Natural killer cell (primary cell): ENCODE results near the gene RYR2. TPM values are rescaled to one million over a fixed set of nuclear protein-coding genes. Genes with fewer than 3 reads are reported as not detected.

Experiments
- ATAC-seq, 3 donors: fragments of 150-1000 bp in 2 of 3; fragments of 200-7000 bp in 1 of 3; cut with Tn5 transposase; 1 replicate in 1 of 3; 2 replicates in 2 of 3; pipeline ENCODE4 v1.10.0; 2021; ENCODE audit warnings: mild to moderate bottlenecking in 2 of 3, moderate library complexity in 2 of 3
- DNase-seq, 2 donors: peaks; one replicate each; pipeline versions ENCODE4 v3.0.0 to v3.0.0-alpha.2; 2013 to 2021; ENCODE audit warnings: mixed read lengths in 1 of 2
- H3K27ac ChIP-seq: one replicate; pipeline ENCODE4 v1.5.1; 2013; ENCODE audit warnings: mild to moderate bottlenecking, low read length
- H3K27me3 ChIP-seq: one replicate; pipeline ENCODE4 v1.6.1; 2013; ENCODE audit warnings: low read length; ENCODE audit not compliant: control insufficient read depth, insufficient read depth
- H3K36me3 ChIP-seq: one replicate; pipeline ENCODE4 v1.6.1; 2013; ENCODE audit warnings: low read length; ENCODE audit not compliant: control insufficient read depth, insufficient read depth
- H3K4me1 ChIP-seq: one replicate; pipeline ENCODE4 v1.6.1; 2013; ENCODE audit warnings: low read length; ENCODE audit not compliant: control insufficient read depth, insufficient read depth
- H3K4me3 ChIP-seq: one replicate; pipeline ENCODE4 v1.5.1; 2013; ENCODE audit warnings: low read length
- H3K9me3 ChIP-seq: one replicate; pipeline ENCODE4 v1.6.1; 2013; ENCODE audit warnings: low read length; ENCODE audit not compliant: control insufficient read depth, insufficient read depth
- H3K27ac Mint-ChIP-seq, 2 donors: one replicate each; pipeline ENCODE4 v1.8.0; 2022; ENCODE audit warnings: mild to moderate bottlenecking in 2 of 2, mixed read lengths in 2 of 2, moderate library complexity in 1 of 2
- H3K27me3 Mint-ChIP-seq, 2 donors: one replicate each; pipeline ENCODE4 v1.8.0; 2022; ENCODE audit warnings: low read depth in 2 of 2, mixed read lengths in 2 of 2
- H3K36me3 Mint-ChIP-seq: one replicate; pipeline ENCODE4 v1.8.0; 2022; ENCODE audit warnings: mixed read lengths
- H3K4me1 Mint-ChIP-seq, 2 donors: one replicate each; pipeline ENCODE4 v1.8.0; 2022; ENCODE audit warnings: mixed read lengths in 2 of 2
- H3K4me3 Mint-ChIP-seq: one replicate; pipeline ENCODE4 v1.8.0; 2022; ENCODE audit warnings: mild to moderate bottlenecking, moderate library complexity, mixed read lengths
- H3K9me3 Mint-ChIP-seq, 2 donors: one replicate each; pipeline ENCODE4 v1.8.0; 2022; ENCODE audit warnings: mixed read lengths in 2 of 2
- WGBS: methylation state at CpG from one replicate; pipeline ENCODE4 v1.1.7; 2013; ENCODE audit warnings: missing lambda C conversion rate; ENCODE audit not compliant: insufficient coverage; 5-methylcytosine and 5-hydroxymethylcytosine counted together
- intact Hi-C: fragments of 100-400 bp; cut with micrococcal nuclease; formaldehyde crosslinking; loops from one replicate; pipeline ENCODE4 v1.14.2; 2022
- total RNA-seq, 4 donors: library from RNA; stranded (reverse); fragments of 120-200 nt in 1 of 4; gene quantifications; one replicate each; pipeline versions ENCODE4 v1.2.3 to v1.2.4, GENCODE V29; 2013 to 2022
- TF ChIP-seq, protein P1 (sequence below): fragments of 200-600 bp; IDR thresholded peaks from one replicate; pipeline ENCODE4 v1.8.0; 2022; ENCODE audit warnings: antibody characterized with exemption

The RYR2 gene
- total RNA-seq, 3 donors from 2014 or later (not counting 1 experiment from before 2014, with no cell fraction given) = 0.13 to 1.2 (median 0.38) TPM

DNA sequence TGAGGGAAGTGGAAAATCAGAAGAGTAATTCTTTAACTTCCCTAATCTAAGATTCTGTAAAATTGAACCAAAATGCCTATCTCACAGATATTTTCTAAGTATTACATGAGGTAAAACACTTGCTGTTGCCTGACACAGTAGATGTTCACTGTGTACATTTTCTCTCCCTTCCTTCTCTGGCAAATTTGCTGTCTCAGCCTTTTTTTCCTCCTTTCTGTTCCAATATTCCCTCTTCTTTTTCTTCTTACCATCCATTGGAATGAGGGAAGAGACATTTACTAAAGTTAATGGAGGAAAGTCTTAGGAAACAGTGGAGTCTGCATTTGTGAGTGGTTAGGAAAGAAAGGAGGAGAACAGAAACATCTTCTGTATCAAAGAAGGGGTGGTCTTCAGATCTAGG, 608.8 kb downstream of the RYR2 start:
- Histone ChIP-seq H3K4me1 (no peaks in the 10 kb centered on the region), H3K36me3 (no peaks in the 10 kb centered on the region), H3K27me3 (peaks cover 2% of the 10 kb centered on the region), H3K9me3 (no peaks in the 10 kb centered on the region), H3K27ac (no peak overlapping the region), H3K4me3 (no peak overlapping the region)
- Mint-ChIP-seq H3K4me1 (no peaks in the 10 kb centered on the region), H3K27ac (no peak overlapping the region), H3K27me3 (no peaks in the 10 kb centered on the region), H3K4me3 (no peak overlapping the region), H3K9me3 (no peaks in the 10 kb centered on the region), H3K36me3 (no peaks in the 10 kb centered on the region)
- no peak for DNase-seq
- ATAC-seq = no peak
- TF ChIP-seq, protein P1, sequence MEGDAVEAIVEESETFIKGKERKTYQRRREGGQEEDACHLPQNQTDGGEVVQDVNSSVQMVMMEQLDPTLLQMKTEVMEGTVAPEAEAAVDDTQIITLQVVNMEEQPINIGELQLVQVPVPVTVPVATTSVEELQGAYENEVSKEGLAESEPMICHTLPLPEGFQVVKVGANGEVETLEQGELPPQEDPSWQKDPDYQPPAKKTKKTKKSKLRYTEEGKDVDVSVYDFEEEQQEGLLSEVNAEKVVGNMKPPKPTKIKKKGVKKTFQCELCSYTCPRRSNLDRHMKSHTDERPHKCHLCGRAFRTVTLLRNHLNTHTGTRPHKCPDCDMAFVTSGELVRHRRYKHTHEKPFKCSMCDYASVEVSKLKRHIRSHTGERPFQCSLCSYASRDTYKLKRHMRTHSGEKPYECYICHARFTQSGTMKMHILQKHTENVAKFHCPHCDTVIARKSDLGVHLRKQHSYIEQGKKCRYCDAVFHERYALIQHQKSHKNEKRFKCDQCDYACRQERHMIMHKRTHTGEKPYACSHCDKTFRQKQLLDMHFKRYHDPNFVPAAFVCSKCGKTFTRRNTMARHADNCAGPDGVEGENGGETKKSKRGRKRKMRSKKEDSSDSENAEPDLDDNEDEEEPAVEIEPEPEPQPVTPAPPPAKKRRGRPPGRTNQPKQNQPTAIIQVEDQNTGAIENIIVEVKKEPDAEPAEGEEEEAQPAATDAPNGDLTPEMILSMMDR = no peak
- intact Hi-C loops = no loop called here

- Mint-ChIP-seq H3K36me3 (no peaks in the 10 kb centered on the region), H3K27me3 (peaks cover 0 to 8% of the 10 kb centered on the region in 2 donors), H3K9me3 (no peaks in the 10 kb centered on the region), H3K4me1 (no peaks in the 10 kb centered on the region), H3K27ac (no peak overlapping the region), H3K4me3 (no peak overlapping the region)
- DNase-seq (no peak), ATAC-seq (no peak)
- Histone ChIP-seq H3K36me3 (no peaks in the 10 kb centered on the region), H3K9me3 (no peaks in the 10 kb centered on the region), H3K27me3 (no peaks in the 10 kb centered on the region), H3K4me1 (no peaks in the 10 kb centered on the region), H3K27ac (no peak overlapping the region), H3K4me3 (no peak overlapping the region)
- TF ChIP-seq, protein P1 = no peak
- WGBS = 80% methylated on average over 1 of the region's 2 CpGs
- intact Hi-C loops = no loop called here
These were observed 613.8 kb downstream of the RYR2 start for GRCh38 chr1:237655778-237656177.

DNA sequence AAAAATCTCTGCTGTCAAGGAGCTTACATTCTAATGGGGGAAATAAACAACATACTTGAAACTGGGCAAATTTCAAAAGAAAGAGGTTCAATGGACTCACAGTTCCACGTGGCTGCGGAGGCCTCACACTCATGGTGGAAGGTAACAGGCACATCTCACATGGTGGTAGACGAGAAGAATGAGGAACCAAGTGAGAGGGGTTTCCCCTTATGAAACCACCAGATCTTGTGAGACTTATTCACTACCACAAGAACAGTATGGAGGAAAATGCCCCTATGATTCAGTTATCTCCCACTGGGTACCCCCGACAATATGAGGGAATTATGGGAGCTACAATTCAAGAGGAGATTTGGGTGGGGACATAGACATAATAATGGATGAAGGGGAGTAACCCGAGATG, 622.4 kb downstream of the RYR2 start:
- Mint-ChIP-seq H3K4me1 (no peaks in the 10 kb centered on the region), H3K27ac (no peak overlapping the region), H3K27me3 (peaks cover 6 to 9% of the 10 kb centered on the region in 2 donors), H3K4me3 (no peak overlapping the region), H3K9me3 (no peaks in the 10 kb centered on the region), H3K36me3 (no peaks in the 10 kb centered on the region)
- Histone ChIP-seq H3K27ac (no peak overlapping the region), H3K4me3 (no peak overlapping the region), H3K36me3 (no peaks in the 10 kb centered on the region), H3K4me1 (no peaks in the 10 kb centered on the region), H3K9me3 (no peaks in the 10 kb centered on the region), H3K27me3 (no peaks in the 10 kb centered on the region)
- no peak for ATAC-seq
- TF ChIP-seq, protein P1 = no peak
- 59% methylated on average over 5 of the region's 5 CpGs for WGBS
- no peak for DNase-seq
- intact Hi-C loops = no loop called here

GRCh38 chr1:237670302-237670701, 628.3 kb downstream of the RYR2 start:
- no peaks in the 10 kb centered on the region for H3K9me3 Mint-ChIP-seq
- no peaks in the 10 kb centered on the region for H3K4me1 ChIP-seq

More at GRCh38 chr1:237670302-237670701, 628.3 kb downstream of the RYR2 start:
- Histone ChIP-seq H3K4me3 (no peak overlapping the region), H3K36me3 (no peaks in the 10 kb centered on the region), H3K9me3 (no peaks in the 10 kb centered on the region), H3K27me3 (no peaks in the 10 kb centered on the region), H3K27ac (no peak overlapping the region)
- ATAC-seq (no peak), DNase-seq (no peak)
- Mint-ChIP-seq H3K4me3 (no peak overlapping the region), H3K27me3 (peaks cover 6 to 7% of the 10 kb centered on the region in 2 donors), H3K36me3 (no peaks in the 10 kb centered on the region), H3K4me1 (no peaks in the 10 kb centered on the region), H3K27ac (no peak overlapping the region)
- TF ChIP-seq, protein P1 = no peak
- no CpG with 5 or more reads among the region's 1 CpG for WGBS
- intact Hi-C loops = no loop called here
